ENCODE results near the gene BCR.

GRCh38 chr22:23291806-23292452 is 111.6 kb downstream of the BCR start:
- TF ChIP-seq CTCF (IDR thresholded peaks at IDR 0.05), result no peak
- no peak for TF ChIP-seq EP300 (IDR thresholded peaks at IDR 0.05)
